Endodermal cell (in vitro differentiated cells): ENCODE measurements around the gene FARP1. TPM values are rescaled to one million over a fixed set of nuclear protein-coding genes. Genes with fewer than 3 reads are reported as not detected.
A peak's percentile ranks its signal among the peaks of the same experiment; 100 is the strongest.

Experiments
- DNase-seq: peaks from one replicate; pipeline ENCODE4 v3.0.0-alpha.2; 2017
- H3K27ac ChIP-seq: 2 replicates; pipeline ENCODE4 v1.5.1; 2013; ENCODE audit warnings: mild to moderate bottlenecking, low read depth, low read length, moderate library complexity
- H3K27me3 ChIP-seq: 2 replicates; pipeline ENCODE4 v1.6.1; 2013; ENCODE audit warnings: mild to moderate bottlenecking, low read length, moderate library complexity; ENCODE audit not compliant: insufficient read depth, control insufficient read depth, poor library complexity, severe bottlenecking
- H3K36me3 ChIP-seq: 2 replicates; pipeline ENCODE4 v1.7.0; 2013; ENCODE audit warnings: mild to moderate bottlenecking, low read length, moderate library complexity; ENCODE audit not compliant: control insufficient read depth, insufficient read depth
- H3K4me1 ChIP-seq: one replicate; pipeline ENCODE4 v1.7.0; 2013; ENCODE audit warnings: low read length; ENCODE audit not compliant: control insufficient read depth, insufficient read depth
- H3K4me3 ChIP-seq: 2 replicates; pipeline ENCODE4 v1.5.1; 2013; ENCODE audit warnings: mild to moderate bottlenecking, low read length, moderate library complexity
- H3K9ac ChIP-seq: 2 replicates; pipeline ENCODE4 v1.6.1; 2013; ENCODE audit warnings: mild to moderate bottlenecking, low read length, moderate library complexity; ENCODE audit not compliant: poor library complexity, severe bottlenecking; ENCODE audit errors: extremely low read depth
- H3K9me3 ChIP-seq: 2 replicates; pipeline ENCODE4 v1.6.1; 2013; ENCODE audit warnings: mild to moderate bottlenecking, low read length, moderate library complexity; ENCODE audit not compliant: control insufficient read depth
- H3K27ac Mint-ChIP-seq: 2 replicates; pipeline ENCODE4 v1.8.0; 2020; ENCODE audit warnings: mixed read lengths
- H3K27me3 Mint-ChIP-seq: 2 replicates; pipeline ENCODE4 v1.8.0; 2021; ENCODE audit warnings: mild to moderate bottlenecking, mixed read lengths; ENCODE audit not compliant: insufficient read depth
- H3K36me3 Mint-ChIP-seq: 2 replicates; pipeline ENCODE4 v1.8.0; 2020; ENCODE audit warnings: low read depth, mixed read lengths
- H3K4me1 Mint-ChIP-seq: 2 replicates; pipeline ENCODE4 v1.8.0; 2020; ENCODE audit warnings: mixed read lengths
- H3K4me3 Mint-ChIP-seq: 2 replicates; pipeline ENCODE4 v1.8.0; 2020; ENCODE audit warnings: mild to moderate bottlenecking, moderate library complexity, mixed read lengths
- H3K9me3 Mint-ChIP-seq: 2 replicates; pipeline ENCODE4 v1.8.0; 2020; ENCODE audit warnings: mild to moderate bottlenecking, mixed read lengths
- CTCF ChIP-seq: fragments of 200-600 bp; sonication (generic); conservative IDR thresholded peaks from 2 replicates; pipeline ENCODE4 v1.5.0; 2021; ENCODE audit warnings: antibody characterized with exemption, mild to moderate bottlenecking
- WGBS, 2 experiments: methylation state at CpG; one replicate each; pipeline versions ENCODE4 v1.1.5 to v1.1.7; 2013; ENCODE audit warnings: missing lambda C conversion rate in 2 of 2, mixed read lengths in 1 of 2; ENCODE audit not compliant: insufficient coverage in 1 of 2, insufficient read length in 1 of 2; 5-methylcytosine and 5-hydroxymethylcytosine counted together
- total RNA-seq, 2 donors: library from RNA; stranded (reverse); fragmentation: NEBNext Ultra II Directional in 1 of 2; extraction: Animal tissue kit (Norgen Biotek cat#: 25700) in 1 of 2; gene quantifications; 2 replicates in 1 of 2; 3 replicates in 1 of 2; pipeline ENCODE4 v1.2.1, GENCODE V29; 2021

FARP1 gene
- total RNA-seq, 2 donors from 2014 or later, result 237 to 319 TPM

GRCh38 chr13:98468929-98469328 lies 326.0 kb downstream of the FARP1 start:
- Histone ChIP-seq H3K9ac (no peak overlapping the region), H3K27me3 (no peaks in the 10 kb centered on the region), H3K9me3 (no peaks in the 10 kb centered on the region), H3K4me3 (no peak overlapping the region), H3K27ac (no peak overlapping the region), H3K36me3 (peaks cover 75% of the 10 kb centered on the region), H3K4me1 (peaks cover 8% of the 10 kb centered on the region)
- peak overlapping the region; percentile 4 for H3K27ac Mint-ChIP-seq
- no peaks in the 10 kb centered on the region for H3K27me3 Mint-ChIP-seq
- H3K4me1 Mint-ChIP-seq, result peaks cover 14% of the 10 kb centered on the region
- no peak overlapping the region for H3K4me3 Mint-ChIP-seq
- H3K36me3 Mint-ChIP-seq, result peaks cover 41% of the 10 kb centered on the region
- no peaks in the 10 kb centered on the region for H3K9me3 Mint-ChIP-seq
- 90 to 97% methylated on average over 18 to 20 of the region's 20 CpGs for WGBS, 2 experiments
- no peak for TF ChIP-seq CTCF
- no peak for DNase-seq

GRCh38 chr13:98470920-98471319 lies 328.0 kb downstream of the FARP1 start:
- Histone ChIP-seq H3K4me1 (peaks cover 8% of the 10 kb centered on the region), H3K27me3 (no peaks in the 10 kb centered on the region), H3K27ac (no peak overlapping the region), H3K9me3 (no peaks in the 10 kb centered on the region), H3K9ac (no peak overlapping the region), H3K4me3 (no peak overlapping the region), H3K36me3 (peaks cover 71% of the 10 kb centered on the region)
- H3K27me3 Mint-ChIP-seq, result no peaks in the 10 kb centered on the region
- no peak overlapping the region for H3K27ac Mint-ChIP-seq
- WGBS, 2 experiments, result 97 to 98% methylated on average over 5 to 6 of the region's 6 CpGs
- no peak for TF ChIP-seq CTCF
- peaks cover 15% of the 10 kb centered on the region for H3K4me1 Mint-ChIP-seq
- no peak overlapping the region for H3K4me3 Mint-ChIP-seq
- H3K36me3 Mint-ChIP-seq, result peaks cover 44% of the 10 kb centered on the region
- DNase-seq, result no peak
- H3K9me3 Mint-ChIP-seq, result no peaks in the 10 kb centered on the region

GRCh38 chr13:98471934-98472333 lies 329.0 kb downstream of the FARP1 start:
- no peaks in the 10 kb centered on the region for H3K27me3 Mint-ChIP-seq
- no peaks in the 10 kb centered on the region for H3K27me3 ChIP-seq
- no peak for TF ChIP-seq CTCF
- H3K4me3 Mint-ChIP-seq, result no peak overlapping the region
- DNase-seq, result no peak
- H3K36me3 ChIP-seq, result peaks cover 65% of the 10 kb centered on the region
- 94 to 98% methylated on average over 6 to 10 of the region's 10 CpGs for WGBS, 2 experiments
- no peak overlapping the region for H3K4me3 ChIP-seq
- H3K9me3 Mint-ChIP-seq, result no peaks in the 10 kb centered on the region
- peaks cover 17% of the 10 kb centered on the region for H3K4me1 ChIP-seq
- no peak overlapping the region for H3K27ac ChIP-seq
- peaks cover 25% of the 10 kb centered on the region for H3K4me1 Mint-ChIP-seq
- no peaks in the 10 kb centered on the region for H3K9me3 ChIP-seq
- H3K27ac Mint-ChIP-seq, result no peak overlapping the region
- H3K9ac ChIP-seq, result no peak overlapping the region
- peaks cover 39% of the 10 kb centered on the region for H3K36me3 Mint-ChIP-seq
